CD14-positive monocyte (primary cell): ENCODE results near the gene NEIL1. TPM values are rescaled to one million over a fixed set of nuclear protein-coding genes. Genes with fewer than 3 reads are reported as not detected.

Experiments used
- DNase-seq, 3 donors: peaks; one replicate each; pipeline ENCODE4 v3.0.0-alpha.2; 2011 to 2022
- H2AFZ ChIP-seq: 2 replicates; pipeline ENCODE4 v1.6.0; 2012; ENCODE audit warnings: mild to moderate bottlenecking, low read depth, low read length, inconsistent platforms; ENCODE audit not compliant: insufficient read depth, poor library complexity, severe bottlenecking
- H3K27ac ChIP-seq, 2 donors: 1 replicate in 1 of 2; 2 replicates in 1 of 2; pipeline ENCODE4 v1.5.1; 2012 to 2013; ENCODE audit warnings: low read length in 2 of 2, control low read depth in 1 of 2, inconsistent platforms in 1 of 2, low read depth in 1 of 2, mild to moderate bottlenecking in 1 of 2
- H3K27me3 ChIP-seq, 2 donors: one replicate each; pipeline versions ENCODE4 v1.6.0 to v1.6.1; 2011 to 2013; ENCODE audit warnings: low read length in 2 of 2; ENCODE audit not compliant: control insufficient read depth in 2 of 2, insufficient read depth in 2 of 2
- H3K36me3 ChIP-seq, 2 donors: replicated peaks in 1 of 2; 1 replicate in 1 of 2; 2 replicates in 1 of 2; pipeline versions ENCODE4 v1.5.1 to v1.6.1; 2012 to 2013; ENCODE audit warnings: low read length in 2 of 2, control low read depth in 1 of 2, inconsistent platforms in 1 of 2, mild to moderate bottlenecking in 1 of 2; ENCODE audit not compliant: insufficient read depth in 2 of 2, control insufficient read depth in 1 of 2
- H3K4me1 ChIP-seq, 2 donors: 1 replicate in 1 of 2; 2 replicates in 1 of 2; pipeline versions ENCODE4 v1.5.1 to v1.6.1; 2012 to 2013; ENCODE audit warnings: low read length in 2 of 2, control low read depth in 1 of 2, inconsistent platforms in 1 of 2, mild to moderate bottlenecking in 1 of 2, moderate library complexity in 1 of 2; ENCODE audit not compliant: insufficient read depth in 2 of 2, control insufficient read depth in 1 of 2
- H3K4me2 ChIP-seq: replicated peaks from 2 replicates; pipeline ENCODE3; 2012; ENCODE audit warnings: low read length, moderate library complexity, mild to moderate bottlenecking; ENCODE audit not compliant: poor library complexity, severe bottlenecking; ENCODE audit errors: extremely low read depth
- H3K4me3 ChIP-seq, 3 experiments: fragments of 200-600 bp in 1 of 3; sonication (generic) in 1 of 3; replicated peaks in 1 of 3; 1 replicate in 2 of 3; 2 replicates in 1 of 3; pipeline ENCODE4 v1.5.1; 2011 to 2013; ENCODE audit warnings: low read length in 3 of 3, mild to moderate bottlenecking in 3 of 3, control low read depth in 2 of 3, low read depth in 2 of 3, inconsistent platforms in 1 of 3, moderate library complexity in 1 of 3
- H3K79me2 ChIP-seq: 2 replicates; pipeline ENCODE4 v1.6.0; 2012; ENCODE audit warnings: mild to moderate bottlenecking, control low read depth, inconsistent platforms, low read length, moderate library complexity; ENCODE audit not compliant: insufficient read depth
- H3K9ac ChIP-seq: 2 replicates; pipeline ENCODE4 v1.6.0; 2017; ENCODE audit warnings: low read length, mild to moderate bottlenecking; ENCODE audit not compliant: insufficient read depth, poor library complexity, severe bottlenecking
- H3K9me3 ChIP-seq, 2 donors: replicated peaks in 1 of 2; 1 replicate in 1 of 2; 2 replicates in 1 of 2; pipeline versions ENCODE4 v1.5.1 to v1.6.1; 2012 to 2013; ENCODE audit warnings: low read length in 2 of 2, control low read depth in 1 of 2; ENCODE audit not compliant: control insufficient read depth in 1 of 2, insufficient read depth in 1 of 2
- H4K20me1 ChIP-seq: 2 replicates; pipeline ENCODE4 v1.6.0; 2012; ENCODE audit warnings: mild to moderate bottlenecking, low read length, control low read depth, moderate library complexity; ENCODE audit not compliant: insufficient read depth
- H3K27ac Mint-ChIP-seq, 7 donors: one replicate each; pipeline ENCODE4 v1.8.0; 2020; ENCODE audit warnings: mild to moderate bottlenecking in 7 of 7, mixed read lengths in 7 of 7, moderate library complexity in 6 of 7, inconsistent platforms in 2 of 7
- H3K27me3 Mint-ChIP-seq, 3 donors: one replicate each; pipeline ENCODE4 v1.8.0; 2021 to 2022; ENCODE audit warnings: low read depth in 3 of 3, mild to moderate bottlenecking in 3 of 3, mixed read lengths in 3 of 3, moderate library complexity in 3 of 3, inconsistent platforms in 1 of 3
- H3K36me3 Mint-ChIP-seq, 2 donors: one replicate each; pipeline ENCODE4 v1.8.0; 2020; ENCODE audit warnings: mixed read lengths in 2 of 2, inconsistent platforms in 1 of 2, mild to moderate bottlenecking in 1 of 2
- H3K4me1 Mint-ChIP-seq: one replicate; pipeline ENCODE4 v1.8.0; 2020; ENCODE audit warnings: mild to moderate bottlenecking, mixed read lengths
- H3K4me3 Mint-ChIP-seq, 2 donors: one replicate each; pipeline ENCODE4 v1.8.0; 2020; ENCODE audit warnings: mild to moderate bottlenecking in 2 of 2, mixed read lengths in 2 of 2, moderate library complexity in 1 of 2
- H3K9me3 Mint-ChIP-seq, 7 donors: one replicate each; pipeline ENCODE4 v1.8.0; 2020 to 2022; ENCODE audit warnings: mixed read lengths in 7 of 7, mild to moderate bottlenecking in 6 of 7, moderate library complexity in 6 of 7, inconsistent platforms in 2 of 7
- WGBS: methylation state at CpG from one replicate; pipeline ENCODE4 v1.1.5; 2013; ENCODE audit warnings: missing lambda C conversion rate; ENCODE audit not compliant: insufficient coverage; 5-methylcytosine and 5-hydroxymethylcytosine counted together
- intact Hi-C, 2 donors: fragments of 100-400 bp; cut with micrococcal nuclease; formaldehyde crosslinking; loops; one replicate each; pipeline versions ENCODE4 v1.15.0 to v1.15.1; 2023
- polyA plus RNA-seq, 3 donors: library from polyadenylated mRNA; depleted of rRNA in 1 of 3; unstranded in 2 of 3; stranded (reverse) in 1 of 3; fragments of 300-500 nt in 2 of 3; fragments of >200 nt in 1 of 3; fragmentation: Illumina TruSeq in 2 of 3; gene quantifications; 1 replicate in 2 of 3; 2 replicates in 1 of 3; pipeline ENCODE4 v1.2.3, GENCODE V29; 2012 to 2021
- TF ChIP-seq, protein P1 (sequence below): fragments of 200-600 bp; IDR thresholded peaks from one replicate; pipeline ENCODE4 v1.8.0; 2022; ENCODE audit warnings: antibody characterized with exemption, mild to moderate bottlenecking

NEIL1 gene
- polyA plus RNA-seq, 3 donors: 0.52 to 6.7 (median 0.53) TPM

DNA sequence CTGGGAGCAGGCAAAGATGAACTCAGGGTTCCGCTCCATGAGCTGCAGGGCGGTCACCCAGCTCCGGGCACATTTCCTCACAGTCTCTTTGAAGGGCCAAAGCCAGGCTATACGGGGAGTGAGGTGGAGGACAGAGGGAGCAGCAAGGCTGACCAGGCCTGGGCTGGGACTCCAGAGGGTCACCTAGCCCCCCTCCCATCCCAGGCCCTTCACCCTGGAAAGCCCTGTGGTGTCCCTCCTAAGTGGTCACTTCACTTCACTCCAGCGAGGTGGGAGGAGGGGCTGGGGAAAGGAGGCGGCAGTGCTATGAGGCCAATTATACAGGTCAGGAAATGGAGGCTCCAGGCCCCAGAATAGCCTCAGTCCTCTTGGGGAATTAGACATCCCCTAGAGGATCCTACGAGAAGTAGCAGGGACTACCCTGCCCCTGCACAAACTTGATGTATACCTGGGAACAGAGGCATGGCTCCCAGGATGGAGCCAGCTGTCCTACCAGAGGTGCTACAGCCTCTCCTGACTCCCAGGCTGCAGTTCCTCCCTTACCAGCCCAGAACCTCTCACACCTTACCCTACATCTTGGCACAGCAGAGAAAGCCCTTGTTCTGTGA, 15.9 kb downstream of the NEIL1 start:
- Histone ChIP-seq H3K36me3 (peaks cover 90 to 97% of the 10 kb centered on the region in 2 donors), H3K4me1 (peaks cover 1 to 5% of the 10 kb centered on the region in 2 donors), H3K4me3 (no peak overlapping the region), H3K9me3 (no peaks in the 10 kb centered on the region), H3K27ac (no peak overlapping the region), H3K27me3 (no peaks in the 10 kb centered on the region), H2AFZ (no peak overlapping the region), H3K4me2 (no peak overlapping the region), H3K9ac (no peak overlapping the region), H3K79me2 (no peaks in the 10 kb centered on the region), H4K20me1 (peaks cover 63% of the 10 kb centered on the region)
- no peaks in the 10 kb centered on the region for H3K9me3 Mint-ChIP-seq
- peaks cover 58 to 94% of the 10 kb centered on the region in 2 donors for H3K36me3 Mint-ChIP-seq
- no peak for DNase-seq
- WGBS: 97% methylated on average over 5 of the region's 7 CpGs
- no peak overlapping the region for H3K27ac Mint-ChIP-seq
- TF ChIP-seq, protein P1, sequence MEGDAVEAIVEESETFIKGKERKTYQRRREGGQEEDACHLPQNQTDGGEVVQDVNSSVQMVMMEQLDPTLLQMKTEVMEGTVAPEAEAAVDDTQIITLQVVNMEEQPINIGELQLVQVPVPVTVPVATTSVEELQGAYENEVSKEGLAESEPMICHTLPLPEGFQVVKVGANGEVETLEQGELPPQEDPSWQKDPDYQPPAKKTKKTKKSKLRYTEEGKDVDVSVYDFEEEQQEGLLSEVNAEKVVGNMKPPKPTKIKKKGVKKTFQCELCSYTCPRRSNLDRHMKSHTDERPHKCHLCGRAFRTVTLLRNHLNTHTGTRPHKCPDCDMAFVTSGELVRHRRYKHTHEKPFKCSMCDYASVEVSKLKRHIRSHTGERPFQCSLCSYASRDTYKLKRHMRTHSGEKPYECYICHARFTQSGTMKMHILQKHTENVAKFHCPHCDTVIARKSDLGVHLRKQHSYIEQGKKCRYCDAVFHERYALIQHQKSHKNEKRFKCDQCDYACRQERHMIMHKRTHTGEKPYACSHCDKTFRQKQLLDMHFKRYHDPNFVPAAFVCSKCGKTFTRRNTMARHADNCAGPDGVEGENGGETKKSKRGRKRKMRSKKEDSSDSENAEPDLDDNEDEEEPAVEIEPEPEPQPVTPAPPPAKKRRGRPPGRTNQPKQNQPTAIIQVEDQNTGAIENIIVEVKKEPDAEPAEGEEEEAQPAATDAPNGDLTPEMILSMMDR: no peak
- no peak overlapping the region for H3K4me3 Mint-ChIP-seq
- H3K27me3 Mint-ChIP-seq: peaks cover 0 to 1% (median 0%) of the 10 kb centered on the region in 3 donors
- intact Hi-C loops: no loop called here
- H3K4me1 Mint-ChIP-seq: peaks cover 4% of the 10 kb centered on the region

DNA sequence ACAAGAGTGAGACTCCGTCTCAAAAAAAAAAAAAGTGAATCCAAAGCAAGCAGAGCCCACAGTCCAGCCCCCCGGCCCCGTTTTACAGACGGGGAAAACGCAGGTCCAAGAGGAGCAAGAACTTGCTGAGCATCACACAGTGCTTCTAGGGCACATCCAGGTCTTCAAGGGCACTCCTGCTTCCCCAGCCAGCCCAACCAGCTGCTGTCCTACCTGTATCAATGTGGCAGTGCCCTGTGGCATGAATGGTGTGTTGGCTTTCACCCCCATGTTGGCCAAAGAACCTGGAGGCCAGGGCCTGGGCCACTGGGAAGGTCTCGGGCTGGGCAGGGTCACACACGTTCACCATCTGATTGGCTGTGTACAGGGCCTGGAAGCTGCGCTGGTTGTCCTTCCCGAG, 16.9 kb downstream of the NEIL1 start:
- no peaks in the 10 kb centered on the region for H3K9me3 ChIP-seq
- intact Hi-C loops: no loop called here
- no peaks in the 10 kb centered on the region for H3K79me2 ChIP-seq
- DNase-seq: no peak
- Mint-ChIP-seq H3K27ac (no peak overlapping the region), H3K9me3 (no peaks in the 10 kb centered on the region), H3K4me1 (peaks cover 7% of the 10 kb centered on the region), H3K36me3 (peaks cover 50 to 84% of the 10 kb centered on the region in 2 donors), H3K27me3 (peaks cover 0 to 1% (median under 1%) of the 10 kb centered on the region in 3 donors), H3K4me3 (no peak overlapping the region)
- H2AFZ ChIP-seq: no peak overlapping the region
- H3K27me3 ChIP-seq: no peaks in the 10 kb centered on the region
- peaks cover 80 to 87% of the 10 kb centered on the region in 2 donors for H3K36me3 ChIP-seq
- TF ChIP-seq, protein P1: no peak
- H4K20me1 ChIP-seq: peaks cover 65% of the 10 kb centered on the region
- H3K9ac ChIP-seq: no peak overlapping the region
- peaks cover 4 to 10% of the 10 kb centered on the region in 2 donors for H3K4me1 ChIP-seq
- no peak overlapping the region for H3K4me2 ChIP-seq
- no peak overlapping the region for H3K27ac ChIP-seq
- H3K4me3 ChIP-seq: no peak overlapping the region
- 98% methylated on average over 9 of the region's 9 CpGs for WGBS
